Stimulated activated CD4-positive, alpha-beta T cell treated with anti-CD3 and anti-CD28 coated beads, TNF-alpha, amount 100 ng/mL, for 24 hours (primary cell): ENCODE measurements around the gene ARMH3.
"Not testable (repeated sequence)": the region's sequence is repeated elsewhere in the genome, so short reads cannot be mapped to it uniquely, and the experiment has no call there.

Experiments used
- DNase-seq, 3 experiments: peaks; one replicate each; pipeline ENCODE4 v3.0.0-alpha.2; 2020; ENCODE audit warnings: low read depth in 3 of 3

The ARMH3 gene

GRCh38 chr10:101993221-101993620 is 62.8 kb downstream of the ARMH3 start:
- DNase-seq, result no peak

DNA sequence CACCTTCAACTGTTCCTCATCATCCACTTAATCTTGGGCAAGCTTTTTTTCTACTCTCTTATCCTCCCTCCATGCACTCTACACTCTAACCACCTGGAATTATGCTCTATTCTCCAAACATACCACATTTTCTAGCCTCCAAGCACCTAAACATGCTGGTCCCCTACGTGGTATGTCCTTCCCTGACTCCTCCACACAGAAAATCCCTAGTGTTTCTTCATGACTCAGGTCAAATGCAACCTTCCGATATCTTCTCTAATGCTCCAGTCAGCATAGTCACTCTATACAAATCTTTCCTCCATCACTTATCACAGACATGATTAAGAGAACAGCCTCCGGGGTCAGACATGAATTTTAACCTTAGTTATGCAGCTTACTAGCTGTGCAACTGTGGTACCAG is 68.8 kb downstream of the ARMH3 start:
- no peak for DNase-seq

- DNase-seq, result no peak
Measured at GRCh38 chr10:101986624-101986971, 69.4 kb downstream of the ARMH3 start.

- DNase-seq, result not testable (repeated sequence)
Measured at GRCh38 chr10:101980677-101981076, 75.3 kb downstream of the ARMH3 start.

DNA sequence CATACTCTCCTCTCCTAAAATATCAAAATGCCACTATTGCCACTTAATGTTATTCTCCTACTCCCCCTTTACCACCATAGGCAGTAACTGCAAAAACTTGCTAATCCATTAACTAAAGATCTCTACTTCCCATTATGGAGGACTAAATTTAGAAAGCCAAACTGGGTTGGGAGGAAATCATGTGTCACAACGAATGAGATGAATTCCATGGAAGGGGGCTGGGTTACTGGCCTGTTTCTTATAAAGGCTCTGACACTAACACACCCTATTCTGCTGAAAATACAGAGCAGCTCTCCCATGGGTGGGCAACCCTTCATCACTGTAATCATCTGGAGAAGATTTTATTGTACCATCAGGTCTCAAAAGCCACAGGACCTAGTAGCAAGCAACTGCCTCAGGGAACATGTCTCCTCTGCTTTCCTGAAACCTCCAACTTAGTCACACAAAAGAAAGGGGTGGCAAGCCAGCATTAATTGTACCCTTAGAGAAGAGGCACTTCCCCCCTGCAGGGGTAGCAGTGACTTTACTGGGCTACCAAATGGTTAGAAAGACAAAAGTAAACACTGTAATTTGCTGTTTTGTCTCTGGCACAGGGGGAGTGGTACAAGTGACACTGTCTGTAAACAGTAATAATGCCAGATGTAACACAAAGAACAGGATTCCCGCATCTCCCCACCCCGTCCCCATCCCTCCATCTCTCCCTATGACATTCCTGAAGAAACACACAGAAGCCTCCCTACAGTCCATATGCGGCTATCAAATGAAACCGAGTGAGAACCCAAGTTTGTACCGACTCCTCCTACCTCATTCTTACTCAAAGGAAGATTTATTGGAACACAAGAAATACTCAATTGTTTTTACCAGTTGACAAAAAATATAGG is 81.6 kb downstream of the ARMH3 start:
- no peak for DNase-seq

DNA sequence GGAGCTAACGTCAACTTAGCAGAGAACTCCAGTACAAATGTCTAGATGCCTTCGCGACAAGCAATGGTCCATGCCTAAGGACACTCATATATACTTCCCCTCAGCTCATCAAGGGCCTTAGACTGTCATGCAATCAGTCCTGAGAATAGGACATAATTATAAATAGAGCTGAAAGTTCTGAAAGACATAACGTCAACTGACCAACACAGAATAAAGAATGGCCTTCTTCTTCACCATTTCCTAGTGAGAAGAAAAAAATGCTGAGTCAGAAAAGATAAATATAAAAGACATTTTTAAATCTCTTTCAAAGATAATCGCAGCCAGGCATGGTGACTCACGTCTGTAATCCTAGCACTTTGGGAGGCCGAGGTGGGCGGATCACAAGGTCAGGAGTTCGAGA is 83.2 kb downstream of the ARMH3 start:
- no peak for DNase-seq

- DNase-seq, result no peak
Measured at GRCh38 chr10:101969412-101969922, 86.5 kb downstream of the ARMH3 start.

DNA sequence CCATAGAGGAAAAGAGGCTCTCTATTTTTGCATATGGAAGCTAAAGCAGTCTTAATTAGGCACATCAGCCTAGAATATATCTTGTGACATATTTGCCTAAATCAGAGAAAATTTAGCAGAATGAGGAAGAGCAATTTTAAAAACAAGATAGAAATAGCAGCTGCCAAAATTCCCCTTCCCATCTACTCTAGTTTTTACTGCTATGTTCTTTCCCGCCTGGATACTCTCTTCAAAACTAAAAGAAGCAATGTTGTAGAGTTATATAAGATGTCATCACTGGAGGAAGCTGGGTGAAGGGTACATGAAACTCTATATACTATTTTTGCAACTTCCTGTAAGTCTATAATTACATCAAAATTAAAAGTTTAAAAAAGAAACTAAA is 87.0 kb downstream of the ARMH3 start:
- DNase-seq, result no peak

- no peak for DNase-seq
Measured at GRCh38 chr10:101968286-101968939, 87.6 kb downstream of the ARMH3 start.

GRCh38 chr10:101967713-101968112 is 88.3 kb downstream of the ARMH3 start:
- DNase-seq, result no peak

DNA sequence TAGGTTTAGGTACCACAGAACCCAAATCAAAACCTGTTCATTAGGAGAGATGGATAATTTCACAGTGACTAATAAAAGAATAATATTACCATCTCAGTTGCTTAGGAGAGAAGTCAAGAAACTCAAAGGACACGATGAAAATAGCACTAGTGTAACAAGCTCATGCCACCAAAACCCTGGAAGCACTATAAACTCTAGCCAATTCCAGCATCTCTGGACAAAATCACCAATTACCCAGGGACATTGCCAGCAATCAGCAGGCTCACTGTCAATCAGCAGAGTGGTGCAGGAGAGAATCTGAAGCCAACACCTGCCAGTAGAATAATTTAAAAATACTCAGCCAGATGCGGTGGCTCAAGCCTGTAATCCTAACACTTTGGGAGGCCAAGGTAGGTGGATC is 88.9 kb downstream of the ARMH3 start:
- no peak for DNase-seq

- no peak for DNase-seq
Measured at GRCh38 chr10:101965075-101965765, 90.8 kb downstream of the ARMH3 start.

DNA sequence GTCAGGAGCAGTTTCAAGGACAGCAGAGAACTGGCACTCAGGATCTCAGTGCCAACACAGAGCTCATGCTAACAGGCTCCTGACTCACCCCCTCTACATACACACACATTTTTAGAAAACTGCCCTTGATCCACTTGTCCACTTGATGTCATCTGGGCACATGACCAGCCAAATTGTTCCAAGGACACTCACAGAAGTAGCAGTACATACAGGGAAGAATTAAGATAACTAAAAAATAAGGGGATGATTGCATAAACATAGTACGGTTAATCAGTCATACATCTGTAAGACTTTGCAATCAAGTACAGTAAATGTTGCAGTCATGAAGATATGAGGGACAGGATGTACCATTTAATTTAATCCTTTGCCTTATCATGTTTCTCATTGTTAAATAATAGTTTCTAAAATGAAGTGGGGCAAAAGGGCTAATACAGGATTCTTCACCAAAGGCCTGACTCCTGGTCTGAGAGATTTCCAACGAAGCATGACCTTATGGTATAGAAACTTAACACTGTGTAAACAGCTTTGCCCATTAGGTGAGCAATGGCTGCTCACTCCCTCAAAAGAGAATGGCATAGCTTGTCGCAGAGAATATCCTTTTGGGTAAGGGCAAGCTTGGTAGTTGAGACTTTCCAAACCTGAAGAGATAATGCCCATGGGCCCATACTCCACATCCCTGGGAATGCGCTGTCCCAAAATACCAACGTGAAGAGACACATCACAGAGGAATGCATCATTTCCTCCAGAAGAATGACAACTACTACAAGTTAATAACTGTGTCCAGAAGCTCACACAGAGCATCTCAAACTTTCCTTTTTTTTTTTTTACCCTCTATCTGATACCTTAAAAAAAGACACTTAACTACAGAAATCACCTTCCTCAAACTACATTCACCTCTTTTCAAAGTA is 94.1 kb downstream of the ARMH3 start:
- DNase-seq, result no peak

GRCh38 chr10:101960879-101961395 is 95.0 kb downstream of the ARMH3 start:
- no peak for DNase-seq

DNA sequence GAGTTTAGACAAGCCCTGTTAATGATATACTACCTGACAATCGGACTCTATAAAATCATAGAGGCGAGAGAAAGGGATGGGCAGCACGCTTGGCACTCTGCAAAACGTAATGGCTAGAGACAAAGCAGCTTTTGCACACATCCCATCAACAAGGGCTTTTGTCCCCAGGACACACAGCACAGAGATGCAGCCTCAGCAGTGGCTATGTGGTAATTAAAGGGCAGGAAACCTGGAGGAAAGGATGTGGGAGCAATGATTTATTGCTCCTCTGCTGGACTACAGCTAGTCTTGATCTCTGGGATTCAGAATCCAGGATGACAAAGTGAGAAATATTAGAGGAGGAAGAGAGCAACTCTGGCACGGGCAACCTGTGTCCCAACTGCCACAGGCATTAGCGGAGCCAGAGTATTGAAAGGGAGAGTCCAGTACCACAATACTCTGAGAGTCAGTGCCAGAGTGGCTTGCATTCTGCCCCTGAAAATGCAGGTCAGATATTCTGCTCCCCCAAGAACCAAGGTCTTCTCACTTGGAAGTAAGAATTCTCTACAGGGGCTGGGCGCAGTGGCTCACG is 96.5 kb downstream of the ARMH3 start:
- DNase-seq, result no peak

- DNase-seq, result no peak
Measured at GRCh38 chr10:101958691-101959090, 97.3 kb downstream of the ARMH3 start.

- no peak for DNase-seq
Measured at GRCh38 chr10:101956898-101957297, 99.1 kb downstream of the ARMH3 start.

- no peak for DNase-seq
Measured at GRCh38 chr10:101956117-101956516, 99.9 kb downstream of the ARMH3 start.

- DNase-seq, result no peak
Measured at GRCh38 chr10:101952191-101952590, 103.8 kb downstream of the ARMH3 start.

DNA sequence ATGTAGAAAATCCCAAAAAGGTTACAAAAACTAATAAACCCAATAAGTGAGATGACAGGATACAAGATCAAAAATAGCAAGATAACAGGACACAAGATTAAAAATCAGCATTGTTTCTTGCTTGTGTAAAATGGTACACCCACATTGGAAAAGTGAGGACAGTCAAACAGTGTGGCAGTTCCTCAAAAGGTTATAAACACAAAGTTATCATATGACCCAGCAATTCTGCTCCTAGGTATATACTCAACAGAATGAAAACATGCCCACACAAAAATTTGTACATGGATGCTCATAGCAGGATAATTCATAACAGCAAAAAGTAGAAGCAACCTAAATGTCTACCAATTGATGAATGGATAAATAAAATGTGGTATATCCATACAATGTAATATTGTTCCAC is 105.8 kb downstream of the ARMH3 start:
- no peak for DNase-seq

DNA sequence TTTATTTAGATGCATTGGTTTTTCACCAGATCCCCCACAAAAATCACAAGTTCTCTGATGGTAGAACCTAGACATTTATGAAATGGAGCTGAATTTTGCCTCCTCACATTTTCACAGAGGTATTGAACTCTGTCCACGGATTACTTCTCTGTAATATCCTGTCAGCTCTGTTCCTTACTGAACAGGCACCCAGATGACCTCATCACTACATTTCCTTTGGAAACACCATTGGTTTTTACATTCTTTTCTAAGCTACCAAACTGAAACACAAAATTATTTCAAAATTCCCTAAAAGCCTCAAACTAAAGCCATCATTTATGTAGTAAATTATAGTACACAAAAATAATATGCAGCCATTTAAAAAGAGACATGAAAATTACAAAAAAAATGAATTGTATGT is 114.1 kb downstream of the ARMH3 start:
- DNase-seq, result no peak
